A549 treated with AZD2906 at 1 μM for 4 hours (cell line): ENCODE data around the gene USP17L28. TPM values are rescaled to one million over a fixed set of nuclear protein-coding genes. Genes with fewer than 3 reads are reported as not detected.

Experiments
- total RNA-seq: library from RNA; stranded (reverse); fragments of 200-300 nt; extraction: Qiagen RNA extraction; gene quantifications from 5 replicates; pipeline ENCODE4 v1.2.3, GENCODE V29; 2022

USP17L28 gene, protein sequence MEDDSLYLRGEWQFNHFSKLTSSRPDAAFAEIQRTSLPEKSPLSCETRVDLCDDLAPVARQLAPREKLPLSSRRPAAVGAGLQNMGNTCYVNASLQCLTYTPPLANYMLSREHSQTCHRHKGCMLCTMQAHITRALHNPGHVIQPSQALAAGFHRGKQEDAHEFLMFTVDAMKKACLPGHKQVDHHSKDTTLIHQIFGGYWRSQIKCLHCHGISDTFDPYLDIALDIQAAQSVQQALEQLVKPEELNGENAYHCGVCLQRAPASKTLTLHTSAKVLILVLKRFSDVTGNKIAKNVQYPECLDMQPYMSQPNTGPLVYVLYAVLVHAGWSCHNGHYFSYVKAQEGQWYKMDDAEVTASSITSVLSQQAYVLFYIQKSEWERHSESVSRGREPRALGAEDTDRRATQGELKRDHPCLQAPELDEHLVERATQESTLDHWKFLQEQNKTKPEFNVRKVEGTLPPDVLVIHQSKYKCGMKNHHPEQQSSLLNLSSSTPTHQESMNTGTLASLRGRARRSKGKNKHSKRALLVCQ
- total RNA-seq, result not detected in 5 replicates

DNA sequence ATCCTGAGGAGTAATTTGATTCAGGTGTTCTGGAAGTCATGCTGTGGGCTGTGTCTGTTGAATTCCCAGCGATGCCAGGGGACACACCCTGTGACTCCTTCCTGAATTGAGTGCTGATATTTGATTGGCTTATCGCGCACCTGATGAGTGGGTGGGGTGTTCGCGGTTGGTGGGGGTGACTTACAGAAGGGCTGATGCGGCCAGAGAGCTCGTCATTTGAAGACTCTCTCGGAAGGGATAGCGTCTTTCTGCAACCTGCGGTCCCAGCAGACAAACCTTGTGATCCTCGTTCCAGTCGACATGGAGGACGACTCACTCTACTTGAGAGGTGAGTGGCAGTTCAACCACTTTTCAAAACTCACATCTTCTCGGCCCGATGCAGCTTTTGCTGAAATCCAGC lies at the start of gene USP17L28:
Gene USP17L28 (plus strand): TSS at position 301 of the 400 bp plus-strand sequence. CDS start 0 bp downstream, at position 301.

DNA sequence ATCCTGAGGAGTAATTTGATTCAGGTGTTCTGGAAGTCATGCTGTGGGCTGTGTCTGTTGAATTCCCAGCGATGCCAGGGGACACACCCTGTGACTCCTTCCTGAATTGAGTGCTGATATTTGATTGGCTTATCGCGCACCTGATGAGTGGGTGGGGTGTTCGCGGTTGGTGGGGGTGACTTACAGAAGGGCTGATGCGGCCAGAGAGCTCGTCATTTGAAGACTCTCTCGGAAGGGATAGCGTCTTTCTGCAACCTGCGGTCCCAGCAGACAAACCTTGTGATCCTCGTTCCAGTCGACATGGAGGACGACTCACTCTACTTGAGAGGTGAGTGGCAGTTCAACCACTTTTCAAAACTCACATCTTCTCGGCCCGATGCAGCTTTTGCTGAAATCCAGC lies 23.8 kb upstream of the USP17L28 start, which contains the start of gene USP17L24:
Gene USP17L24 (plus strand): TSS at position 301 of the 400 bp plus-strand sequence. CDS start 0 bp downstream, at position 301.

DNA sequence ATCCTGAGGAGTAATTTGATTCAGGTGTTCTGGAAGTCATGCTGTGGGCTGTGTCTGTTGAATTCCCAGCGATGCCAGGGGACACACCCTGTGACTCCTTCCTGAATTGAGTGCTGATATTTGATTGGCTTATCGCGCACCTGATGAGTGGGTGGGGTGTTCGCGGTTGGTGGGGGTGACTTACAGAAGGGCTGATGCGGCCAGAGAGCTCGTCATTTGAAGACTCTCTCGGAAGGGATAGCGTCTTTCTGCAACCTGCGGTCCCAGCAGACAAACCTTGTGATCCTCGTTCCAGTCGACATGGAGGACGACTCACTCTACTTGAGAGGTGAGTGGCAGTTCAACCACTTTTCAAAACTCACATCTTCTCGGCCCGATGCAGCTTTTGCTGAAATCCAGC lies 19.1 kb upstream of the USP17L28 start, which contains the start of gene USP17L25:
Gene USP17L25 (plus strand): TSS at position 301 of the 400 bp plus-strand sequence. CDS start 0 bp downstream, at position 301.

DNA sequence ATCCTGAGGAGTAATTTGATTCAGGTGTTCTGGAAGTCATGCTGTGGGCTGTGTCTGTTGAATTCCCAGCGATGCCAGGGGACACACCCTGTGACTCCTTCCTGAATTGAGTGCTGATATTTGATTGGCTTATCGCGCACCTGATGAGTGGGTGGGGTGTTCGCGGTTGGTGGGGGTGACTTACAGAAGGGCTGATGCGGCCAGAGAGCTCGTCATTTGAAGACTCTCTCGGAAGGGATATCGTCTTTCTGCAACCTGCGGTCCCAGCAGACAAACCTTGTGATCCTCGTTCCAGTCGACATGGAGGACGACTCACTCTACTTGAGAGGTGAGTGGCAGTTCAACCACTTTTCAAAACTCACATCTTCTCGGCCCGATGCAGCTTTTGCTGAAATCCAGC lies 14.3 kb upstream of the USP17L28 start, which contains the start of gene USP17L26:
Gene USP17L26 (plus strand): TSS at position 301 of the 400 bp plus-strand sequence. CDS start 0 bp downstream, at position 301.

DNA sequence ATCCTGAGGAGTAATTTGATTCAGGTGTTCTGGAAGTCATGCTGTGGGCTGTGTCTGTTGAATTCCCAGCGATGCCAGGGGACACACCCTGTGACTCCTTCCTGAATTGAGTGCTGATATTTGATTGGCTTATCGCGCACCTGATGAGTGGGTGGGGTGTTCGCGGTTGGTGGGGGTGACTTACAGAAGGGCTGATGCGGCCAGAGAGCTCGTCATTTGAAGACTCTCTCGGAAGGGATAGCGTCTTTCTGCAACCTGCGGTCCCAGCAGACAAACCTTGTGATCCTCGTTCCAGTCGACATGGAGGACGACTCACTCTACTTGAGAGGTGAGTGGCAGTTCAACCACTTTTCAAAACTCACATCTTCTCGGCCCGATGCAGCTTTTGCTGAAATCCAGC lies 9.6 kb upstream of the USP17L28 start, which contains the start of gene USP17L5:
Gene USP17L5 (plus strand): TSS at position 301 of the 400 bp plus-strand sequence. CDS start 0 bp downstream, at position 301.

DNA sequence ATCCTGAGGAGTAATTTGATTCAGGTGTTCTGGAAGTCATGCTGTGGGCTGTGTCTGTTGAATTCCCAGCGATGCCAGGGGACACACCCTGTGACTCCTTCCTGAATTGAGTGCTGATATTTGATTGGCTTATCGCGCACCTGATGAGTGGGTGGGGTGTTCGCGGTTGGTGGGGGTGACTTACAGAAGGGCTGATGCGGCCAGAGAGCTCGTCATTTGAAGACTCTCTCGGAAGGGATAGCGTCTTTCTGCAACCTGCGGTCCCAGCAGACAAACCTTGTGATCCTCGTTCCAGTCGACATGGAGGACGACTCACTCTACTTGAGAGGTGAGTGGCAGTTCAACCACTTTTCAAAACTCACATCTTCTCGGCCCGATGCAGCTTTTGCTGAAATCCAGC lies 4.8 kb upstream of the USP17L28 start, which contains the start of gene USP17L27:
Gene USP17L27 (plus strand): TSS at position 301 of the 400 bp plus-strand sequence. CDS start 0 bp downstream, at position 301.

DNA sequence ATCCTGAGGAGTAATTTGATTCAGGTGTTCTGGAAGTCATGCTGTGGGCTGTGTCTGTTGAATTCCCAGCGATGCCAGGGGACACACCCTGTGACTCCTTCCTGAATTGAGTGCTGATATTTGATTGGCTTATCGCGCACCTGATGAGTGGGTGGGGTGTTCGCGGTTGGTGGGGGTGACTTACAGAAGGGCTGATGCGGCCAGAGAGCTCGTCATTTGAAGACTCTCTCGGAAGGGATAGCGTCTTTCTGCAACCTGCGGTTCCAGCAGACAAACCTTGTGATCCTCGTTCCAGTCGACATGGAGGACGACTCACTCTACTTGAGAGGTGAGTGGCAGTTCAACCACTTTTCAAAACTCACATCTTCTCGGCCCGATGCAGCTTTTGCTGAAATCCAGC lies 4.6 kb downstream of the USP17L28 start, which contains the start of gene USP17L29:
Gene USP17L29 (plus strand): TSS at position 301 of the 400 bp plus-strand sequence. CDS start 0 bp downstream, at position 301.

DNA sequence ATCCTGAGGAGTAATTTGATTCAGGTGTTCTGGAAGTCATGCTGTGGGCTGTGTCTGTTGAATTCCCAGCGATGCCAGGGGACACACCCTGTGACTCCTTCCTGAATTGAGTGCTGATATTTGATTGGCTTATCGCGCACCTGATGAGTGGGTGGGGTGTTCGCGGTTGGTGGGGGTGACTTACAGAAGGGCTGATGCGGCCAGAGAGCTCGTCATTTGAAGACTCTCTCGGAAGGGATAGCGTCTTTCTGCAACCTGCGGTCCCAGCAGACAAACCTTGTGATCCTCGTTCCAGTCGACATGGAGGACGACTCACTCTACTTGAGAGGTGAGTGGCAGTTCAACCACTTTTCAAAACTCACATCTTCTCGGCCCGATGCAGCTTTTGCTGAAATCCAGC lies 14.1 kb downstream of the USP17L28 start, which contains the start of gene USP17L30:
Gene USP17L30 (plus strand): TSS at position 301 of the 400 bp plus-strand sequence. CDS start 0 bp downstream, at position 301.

Other genes with a start within 250 kb of the USP17L28 start
- gene FAM90A26, start 178.5 kb upstream of the USP17L28 start, total RNA-seq, result 0.02 to 0.06 TPM in 2 of 5 replicates, not detected in the others
- gene USP17L10, start 138.2 kb upstream of the USP17L28 start, total RNA-seq, result not detected in 5 replicates
- gene USP17L11, start 133.5 kb upstream of the USP17L28 start, total RNA-seq, result not detected in 5 replicates
- not detected in 5 replicates for gene USP17L12, start 128.7 kb upstream of the USP17L28 start, total RNA-seq
- gene USP17L13, start 124.0 kb upstream of the USP17L28 start, total RNA-seq, result not detected in 5 replicates
- 0.03 TPM in 1 of 5 replicates, not detected in the others for gene USP17L15, start 114.5 kb upstream of the USP17L28 start, total RNA-seq
- gene USP17L17, start 105.0 kb upstream of the USP17L28 start, total RNA-seq, result not detected in 5 replicates
- not detected in 5 replicates for gene USP17L18, start 100.3 kb upstream of the USP17L28 start, total RNA-seq
- not detected in 5 replicates for gene USP17L19, start 95.5 kb upstream of the USP17L28 start, total RNA-seq
- gene USP17L20, start 90.8 kb upstream of the USP17L28 start, total RNA-seq, result not detected in 5 replicates
- gene USP17L21, start 86.0 kb upstream of the USP17L28 start, total RNA-seq, result not detected in 5 replicates
- gene USP17L22, start 81.3 kb upstream of the USP17L28 start, total RNA-seq, result not detected in 5 replicates
- gene USP17L24, start 23.7 kb upstream of the USP17L28 start, total RNA-seq, result not detected in 5 replicates
- gene USP17L25, start 19.0 kb upstream of the USP17L28 start, total RNA-seq, result not detected in 5 replicates
- not detected in 5 replicates for gene USP17L26, start 14.2 kb upstream of the USP17L28 start, total RNA-seq
- not detected in 5 replicates for gene USP17L5, start 9.5 kb upstream of the USP17L28 start, total RNA-seq
- not detected in 5 replicates for gene USP17L27, start 4.7 kb upstream of the USP17L28 start, total RNA-seq
- not detected in 5 replicates for gene USP17L29, start 4.7 kb downstream of the USP17L28 start, total RNA-seq
- gene USP17L30, start 14.2 kb downstream of the USP17L28 start, total RNA-seq, result not detected in 5 replicates
- gene DEFB131A, start 95.5 kb downstream of the USP17L28 start, total RNA-seq, result not detected in 5 replicates